Lung (tissue), 12 donors: Measurements from ENCODE around the gene ARHGDIG. TPM values are rescaled to one million over a fixed set of nuclear protein-coding genes. Genes with fewer than 3 reads are reported as not detected.

Source experiments
- ATAC-seq: fragments of 200-7000 bp; cut with Tn5 transposase; one replicate; pipeline ENCODE4 v1.9.1; 2020; ENCODE audit warnings: moderate number of reproducible peaks; ENCODE audit not compliant: insufficient read depth, low FRiP score
- DNase-seq, 3 donors: peaks; one replicate each; pipeline ENCODE4 v3.0.0-alpha.2; 2013 to 2017
- H3K27ac ChIP-seq, 2 donors: one replicate each; pipeline ENCODE4 v1.5.1; 2013; ENCODE audit warnings: mild to moderate bottlenecking in 2 of 2, moderate library complexity in 2 of 2, control low read depth in 1 of 2, inconsistent platforms in 1 of 2, low read depth in 1 of 2, low read length in 1 of 2
- H3K27me3 ChIP-seq, 3 donors: one replicate each; pipeline ENCODE4 v1.5.1; 2013; ENCODE audit warnings: low read length in 2 of 3; ENCODE audit not compliant: control insufficient read depth in 3 of 3, insufficient read depth in 3 of 3
- H3K36me3 ChIP-seq, 4 donors: one replicate each; pipeline ENCODE4 v1.5.1; 2013; ENCODE audit warnings: low read length in 4 of 4, mild to moderate bottlenecking in 1 of 4, moderate library complexity in 1 of 4; ENCODE audit not compliant: control insufficient read depth in 4 of 4, insufficient read depth in 4 of 4
- H3K4me1 ChIP-seq, 5 donors: one replicate each; pipeline ENCODE4 v1.5.1; 2013; ENCODE audit warnings: low read length in 5 of 5, mild to moderate bottlenecking in 2 of 5, moderate library complexity in 1 of 5; ENCODE audit not compliant: control insufficient read depth in 5 of 5, insufficient read depth in 5 of 5
- H3K4me3 ChIP-seq: one replicate; pipeline ENCODE4 v1.5.1; 2013; ENCODE audit warnings: mild to moderate bottlenecking, control low read depth, moderate library complexity
- H3K9ac ChIP-seq, 2 donors: one replicate each; pipeline ENCODE4 v1.5.1; 2013; ENCODE audit warnings: low read length in 2 of 2, control low read depth in 1 of 2; ENCODE audit not compliant: insufficient read depth in 1 of 2
- H3K9me3 ChIP-seq, 4 donors: one replicate each; pipeline ENCODE4 v1.5.1; 2013; ENCODE audit warnings: low read length in 3 of 4, mild to moderate bottlenecking in 1 of 4, moderate library complexity in 1 of 4; ENCODE audit not compliant: control insufficient read depth in 4 of 4, insufficient read depth in 3 of 4
- WGBS, 2 donors: extraction: QIAGEN DNeasy Blood & Tissue Kit; methylation state at CpG; one replicate each; pipeline ENCODE4 v1.1.7; 2013; 5-methylcytosine and 5-hydroxymethylcytosine counted together
- polyA plus RNA-seq, 2 donors: library from polyadenylated mRNA; stranded (reverse); fragments of 200-250 nt; gene quantifications; one replicate each; pipeline ENCODE4 v1.2.1, GENCODE V29; 2013
- total RNA-seq, 2 donors: library from RNA; depleted of rRNA in 1 of 2; stranded (reverse); fragments of >200 nt in 1 of 2; gene quantifications; one replicate each; pipeline ENCODE4 v1.2.1, GENCODE V29; 2014 to 2021
- TF ChIP-seq, protein P1 (sequence below): IDR thresholded peaks from 2 replicates; pipeline ENCODE4 v1.5.1; 2012; ENCODE audit warnings: mild to moderate bottlenecking; ENCODE audit errors: control extremely low read depth, extremely low read depth
- donor health status: control.
- donor health status: control.
- donor health status: Bipolar disorder and iron deficiency.
- donor health status: healthy.
- donor health status: DM: yes; HTN: yes; CAD: no.

The ARHGDIG gene
- total and polyA plus RNA-seq, 4 donors: 0.07 to 0.58 (median 0.26) TPM; not detected in 1

DNA sequence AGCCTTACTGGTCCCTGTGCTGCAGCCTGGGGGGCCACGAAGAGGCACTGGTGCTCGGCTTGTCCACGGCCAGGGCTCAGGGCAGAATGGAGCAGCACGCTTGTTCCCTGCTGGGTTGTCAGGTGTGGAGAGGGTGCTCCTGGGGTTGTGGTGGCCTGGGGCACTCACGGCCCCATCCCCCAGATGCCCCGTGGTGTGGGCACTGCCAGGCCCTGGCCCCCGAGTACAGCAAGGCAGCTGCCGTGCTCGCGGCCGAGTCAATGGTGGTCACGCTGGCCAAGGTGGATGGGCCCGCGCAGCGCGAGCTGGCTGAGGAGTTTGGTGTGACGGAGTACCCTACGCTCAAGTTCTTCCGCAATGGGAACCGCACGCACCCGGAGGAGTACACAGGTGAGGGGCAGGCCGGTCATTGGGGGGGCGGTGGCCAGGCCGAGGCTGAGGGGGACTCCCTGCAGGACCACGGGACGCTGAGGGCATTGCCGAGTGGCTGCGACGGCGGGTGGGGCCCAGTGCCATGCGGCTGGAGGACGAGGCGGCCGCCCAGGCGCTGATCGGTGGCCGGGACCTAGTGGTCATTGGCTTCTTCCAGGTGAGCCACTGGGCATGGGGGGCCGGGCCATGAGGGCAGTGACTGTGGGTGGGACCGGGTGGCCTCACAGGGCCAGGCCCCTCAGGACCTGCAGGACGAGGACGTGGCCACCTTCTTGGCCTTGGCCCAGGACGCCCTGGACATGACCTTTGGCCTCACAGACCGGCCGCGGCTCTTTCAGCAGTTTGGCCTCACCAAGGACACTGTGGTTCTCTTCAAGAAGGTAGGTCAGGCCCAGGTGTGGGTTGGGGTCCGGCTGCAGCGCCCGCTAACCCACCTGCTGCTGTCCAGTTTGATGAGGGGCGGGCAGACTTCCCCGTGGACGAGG, 4.1 kb downstream of the ARHGDIG start:
- Histone ChIP-seq H3K27me3 (peaks cover 4 to 12% (median 7%) of the 10 kb centered on the region in 3 donors), H3K4me1 (peaks cover 0 to 9% (median 0%) of the 10 kb centered on the region in 5 donors), H3K9ac (no peak overlapping the region), H3K4me3 (no peak overlapping the region), H3K36me3 (peaks cover 0 to 29% (median 3%) of the 10 kb centered on the region in 4 donors), H3K9me3 (no peaks in the 10 kb centered on the region), H3K27ac (no peak overlapping the region)
- DNase-seq (no peak), ATAC-seq (no peak)
- TF ChIP-seq, protein P1, sequence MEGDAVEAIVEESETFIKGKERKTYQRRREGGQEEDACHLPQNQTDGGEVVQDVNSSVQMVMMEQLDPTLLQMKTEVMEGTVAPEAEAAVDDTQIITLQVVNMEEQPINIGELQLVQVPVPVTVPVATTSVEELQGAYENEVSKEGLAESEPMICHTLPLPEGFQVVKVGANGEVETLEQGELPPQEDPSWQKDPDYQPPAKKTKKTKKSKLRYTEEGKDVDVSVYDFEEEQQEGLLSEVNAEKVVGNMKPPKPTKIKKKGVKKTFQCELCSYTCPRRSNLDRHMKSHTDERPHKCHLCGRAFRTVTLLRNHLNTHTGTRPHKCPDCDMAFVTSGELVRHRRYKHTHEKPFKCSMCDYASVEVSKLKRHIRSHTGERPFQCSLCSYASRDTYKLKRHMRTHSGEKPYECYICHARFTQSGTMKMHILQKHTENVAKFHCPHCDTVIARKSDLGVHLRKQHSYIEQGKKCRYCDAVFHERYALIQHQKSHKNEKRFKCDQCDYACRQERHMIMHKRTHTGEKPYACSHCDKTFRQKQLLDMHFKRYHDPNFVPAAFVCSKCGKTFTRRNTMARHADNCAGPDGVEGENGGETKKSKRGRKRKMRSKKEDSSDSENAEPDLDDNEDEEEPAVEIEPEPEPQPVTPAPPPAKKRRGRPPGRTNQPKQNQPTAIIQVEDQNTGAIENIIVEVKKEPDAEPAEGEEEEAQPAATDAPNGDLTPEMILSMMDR: no peak
- WGBS, 2 donors: 92 to 93% methylated on average over 52 of the region's 52 CpGs

DNA sequence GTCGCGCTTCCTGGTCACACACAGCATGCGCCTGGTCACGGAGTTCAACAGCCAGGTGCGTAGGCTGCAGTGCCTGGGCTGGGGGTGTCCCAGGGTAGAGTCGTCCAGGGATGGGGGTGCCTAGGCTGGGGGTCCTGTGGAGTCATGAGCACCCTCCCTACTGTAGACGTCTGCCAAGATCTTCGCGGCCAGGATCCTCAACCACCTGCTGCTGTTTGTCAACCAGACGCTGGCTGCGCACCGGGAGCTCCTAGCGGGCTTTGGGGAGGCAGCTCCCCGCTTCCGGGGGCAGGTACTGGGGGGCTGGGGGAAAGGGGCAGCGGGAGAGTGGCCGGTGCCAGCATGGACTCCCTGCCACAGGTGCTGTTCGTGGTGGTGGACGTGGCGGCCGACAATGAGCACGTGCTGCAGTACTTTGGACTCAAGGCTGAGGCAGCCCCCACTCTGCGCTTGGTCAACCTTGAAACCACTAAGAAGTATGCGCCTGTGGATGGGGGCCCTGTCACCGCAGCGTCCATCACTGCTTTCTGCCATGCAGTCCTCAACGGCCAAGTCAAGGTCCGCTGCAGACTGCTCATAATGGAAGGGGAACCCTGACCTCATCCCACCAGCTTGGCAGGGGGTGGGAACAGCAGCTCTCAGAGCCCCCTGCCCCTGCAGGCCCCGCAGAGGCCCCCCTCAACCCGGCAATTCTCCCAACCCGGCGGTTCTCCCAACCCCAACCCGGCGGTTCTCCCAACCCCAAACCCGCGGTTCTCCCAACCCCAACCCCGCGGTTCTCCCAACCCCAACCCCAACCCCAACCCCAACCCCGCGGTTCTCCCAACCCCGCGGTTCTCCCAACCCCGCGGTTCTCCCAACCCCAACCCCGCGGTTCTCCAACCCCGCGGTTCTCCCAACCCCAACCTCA, 5.0 kb downstream of the ARHGDIG start:
- no peaks in the 10 kb centered on the region for H3K9me3 ChIP-seq
- peaks cover 0 to 38% (median 4%) of the 10 kb centered on the region in 4 donors for H3K36me3 ChIP-seq
- peaks cover 0 to 9% (median 0%) of the 10 kb centered on the region in 5 donors for H3K4me1 ChIP-seq
- no peak overlapping the region for H3K9ac ChIP-seq
- no peak overlapping the region for H3K4me3 ChIP-seq
- ATAC-seq (no peak), DNase-seq (no peak)
- no peak overlapping the region for H3K27ac ChIP-seq
- 91 to 95% methylated on average over 47 to 48 of the region's 48 CpGs for WGBS, 2 donors
- TF ChIP-seq, protein P1: no peak
- peaks cover 0 to 12% (median 7%) of the 10 kb centered on the region in 3 donors for H3K27me3 ChIP-seq

DNA sequence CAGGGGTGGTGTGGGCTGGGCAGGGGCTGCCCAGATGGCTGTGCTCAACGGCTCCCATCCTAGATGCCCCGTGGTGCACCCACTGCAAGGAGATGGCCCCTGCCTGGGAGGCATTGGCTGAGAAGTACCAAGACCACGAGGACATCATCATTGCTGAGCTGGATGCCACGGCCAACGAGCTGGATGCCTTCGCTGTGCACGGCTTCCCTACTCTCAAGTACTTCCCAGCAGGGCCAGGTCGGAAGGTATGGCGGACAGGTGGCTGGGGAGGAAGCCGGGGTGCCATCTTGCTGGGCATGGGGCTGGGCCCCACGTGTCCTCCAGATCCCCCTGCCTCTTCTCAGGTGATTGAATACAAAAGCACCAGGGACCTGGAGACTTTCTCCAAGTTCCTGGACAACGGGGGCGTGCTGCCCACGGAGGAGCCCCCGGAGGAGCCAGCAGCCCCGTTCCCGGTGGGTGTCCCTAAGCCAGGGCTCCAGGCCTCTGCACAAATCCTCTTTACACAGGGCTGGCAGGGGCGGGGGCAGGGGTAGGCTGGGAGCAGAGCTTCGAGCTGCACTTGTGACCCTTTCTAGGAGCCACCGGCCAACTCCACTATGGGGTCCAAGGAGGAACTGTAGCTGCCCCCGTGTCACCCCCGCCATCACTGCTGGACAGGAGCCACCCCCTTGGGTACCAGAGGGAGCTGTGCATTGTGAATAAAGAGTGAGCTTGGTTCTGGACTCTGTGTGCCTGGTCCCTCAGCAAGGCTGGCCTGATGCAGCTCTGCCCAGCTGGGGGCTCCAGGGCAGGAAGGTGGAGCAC, 6.3 kb downstream of the ARHGDIG start:
- TF ChIP-seq, protein P1: no peak
- DNase-seq (no peak), ATAC-seq (no peak)
- H3K27ac ChIP-seq: no peak overlapping the region
- H3K9me3 ChIP-seq: no peaks in the 10 kb centered on the region
- H3K4me3 ChIP-seq: no peak overlapping the region
- peaks cover 0 to 49% (median 8%) of the 10 kb centered on the region in 4 donors for H3K36me3 ChIP-seq
- H3K9ac ChIP-seq: no peak overlapping the region
- 94 to 97% methylated on average over 22 of the region's 22 CpGs for WGBS, 2 donors
- H3K27me3 ChIP-seq: peaks cover 0 to 4% (median 3%) of the 10 kb centered on the region in 3 donors
- H3K4me1 ChIP-seq: peaks cover 0 to under 1% (median 0%) of the 10 kb centered on the region in 5 donors
